H9 (cell line): ENCODE data around the gene CA7. TPM values are rescaled to one million over a fixed set of nuclear protein-coding genes. Genes with fewer than 3 reads are reported as not detected.

Experiments
- DNase-seq: peaks from one replicate; pipeline ENCODE4 v3.0.0-alpha.2; 2017
- H2AFZ ChIP-seq: one replicate; pipeline ENCODE4 v1.6.1; 2013; ENCODE audit warnings: mild to moderate bottlenecking, low read length, control low read depth, moderate library complexity
- H2AK5ac ChIP-seq: 2 replicates; pipeline ENCODE4 v1.6.1; 2013; ENCODE audit warnings: low read length, control low read depth, mixed read lengths; ENCODE audit not compliant: insufficient read length
- H2BK120ac ChIP-seq: one replicate; pipeline ENCODE4 v1.6.1; 2013; ENCODE audit warnings: low read depth, mild to moderate bottlenecking, low read length, control low read depth, inconsistent platforms; ENCODE audit not compliant: poor library complexity, severe bottlenecking
- H2BK12ac ChIP-seq: 2 replicates; pipeline ENCODE4 v1.6.1; 2013; ENCODE audit warnings: low read length, control low read depth, mixed read lengths, low read depth; ENCODE audit not compliant: insufficient read length
- H2BK15ac ChIP-seq: 2 replicates; pipeline ENCODE4 v1.6.1; 2013; ENCODE audit warnings: low read depth, low read length, control low read depth
- H2BK20ac ChIP-seq: one replicate; pipeline ENCODE4 v1.6.1; 2013; ENCODE audit warnings: low read depth, mild to moderate bottlenecking, low read length, control low read depth, inconsistent platforms; ENCODE audit not compliant: poor library complexity, severe bottlenecking
- H2BK5ac ChIP-seq: 2 replicates; pipeline ENCODE4 v1.6.1; 2013; ENCODE audit warnings: low read length, control low read depth, mixed read lengths; ENCODE audit not compliant: insufficient read length
- H3K14ac ChIP-seq: 2 replicates; pipeline ENCODE4 v1.6.1; 2013; ENCODE audit warnings: low read length, control low read depth; ENCODE audit not compliant: insufficient read depth
- H3K18ac ChIP-seq: 2 replicates; pipeline ENCODE4 v1.6.1; 2013; ENCODE audit warnings: low read depth, mild to moderate bottlenecking, mixed read lengths, low read length, control low read depth; ENCODE audit not compliant: insufficient read length
- H3K23ac ChIP-seq: 2 replicates; pipeline ENCODE4 v1.6.1; 2013; ENCODE audit warnings: low read length, control low read depth, mixed read lengths, low read depth; ENCODE audit not compliant: insufficient read length
- H3K23me2 ChIP-seq: 2 replicates; pipeline ENCODE4 v1.6.1; 2013; ENCODE audit warnings: low read depth, mild to moderate bottlenecking, mixed read lengths, low read length, control low read depth; ENCODE audit not compliant: insufficient read length, poor library complexity, severe bottlenecking
- H3K27ac ChIP-seq: 2 replicates; pipeline ENCODE4 v1.5.1; 2013; ENCODE audit warnings: low read length, control low read depth, mixed read lengths, low read depth; ENCODE audit not compliant: insufficient read length
- H3K27me3 ChIP-seq: 2 replicates; pipeline ENCODE4 v1.6.1; 2013; ENCODE audit warnings: low read length, control low read depth, inconsistent platforms; ENCODE audit not compliant: insufficient read depth
- H3K4ac ChIP-seq: 2 replicates; pipeline ENCODE4 v1.6.1; 2013; ENCODE audit warnings: low read depth, mild to moderate bottlenecking, control low read depth, inconsistent platforms, low read length, moderate library complexity
- H3K4me1 ChIP-seq: 2 replicates; pipeline ENCODE4 v1.6.1; 2013; ENCODE audit warnings: low read length, control low read depth, inconsistent platforms; ENCODE audit not compliant: insufficient read depth
- H3K4me2 ChIP-seq: 2 replicates; pipeline ENCODE4 v1.6.1; 2013; ENCODE audit warnings: low read length, control low read depth, mixed read lengths; ENCODE audit not compliant: insufficient read length, insufficient read depth
- H3K56ac ChIP-seq: 2 replicates; pipeline ENCODE4 v1.6.1; 2013; ENCODE audit warnings: low read depth, mild to moderate bottlenecking, mixed read lengths, low read length, control low read depth; ENCODE audit not compliant: insufficient read length
- H3K79me1 ChIP-seq: 2 replicates; pipeline ENCODE4 v1.6.1; 2013; ENCODE audit warnings: low read depth, mild to moderate bottlenecking, moderate library complexity, low read length, control low read depth, inconsistent platforms; ENCODE audit not compliant: insufficient read depth, poor library complexity, severe bottlenecking
- H3K79me2 ChIP-seq: 2 replicates; pipeline ENCODE4 v1.6.1; 2013; ENCODE audit warnings: low read length, control low read depth, inconsistent platforms; ENCODE audit not compliant: insufficient read depth
- H3K9ac ChIP-seq: 2 replicates; pipeline ENCODE4 v1.6.1; 2013; ENCODE audit warnings: low read length, control low read depth, mixed read lengths; ENCODE audit not compliant: insufficient read length; ENCODE audit errors: extremely low read depth
- H3K9me3 ChIP-seq: one replicate; pipeline ENCODE4 v1.6.1; 2013; ENCODE audit warnings: low read depth, low read length, inconsistent platforms; ENCODE audit not compliant: control insufficient read depth
- H3T11ph ChIP-seq: one replicate; pipeline ENCODE4 v1.6.1; 2013; ENCODE audit warnings: mild to moderate bottlenecking, low read length, control low read depth, inconsistent platforms
- H4K20me1 ChIP-seq: one replicate; pipeline ENCODE4 v1.6.1; 2013; ENCODE audit not compliant: control insufficient read depth, insufficient read length, insufficient read depth
- H4K5ac ChIP-seq: 2 replicates; pipeline ENCODE4 v1.6.1; 2013; ENCODE audit warnings: low read depth, mild to moderate bottlenecking, mixed read lengths, low read length, control low read depth; ENCODE audit not compliant: insufficient read length
- H4K8ac ChIP-seq: replicated peaks from 2 replicates; pipeline ENCODE4 v1.6.1; 2013; ENCODE audit warnings: low read length, control low read depth, mixed read lengths, low read depth; ENCODE audit not compliant: insufficient read length
- H4K91ac ChIP-seq: 2 replicates; pipeline ENCODE4 v1.6.1; 2013; ENCODE audit warnings: low read depth, mild to moderate bottlenecking, moderate library complexity, mixed read lengths, low read length, control low read depth; ENCODE audit not compliant: insufficient read length
- H3K27ac Mint-ChIP-seq, 3 experiments: 2 replicates in 2 of 3; 3 replicates in 1 of 3; pipeline ENCODE4 v1.8.0; 2020 to 2021; ENCODE audit warnings: mixed read lengths in 3 of 3, mild to moderate bottlenecking in 1 of 3, moderate library complexity in 1 of 3
- H3K27me3 Mint-ChIP-seq: 2 replicates; pipeline ENCODE4 v1.8.0; 2021; ENCODE audit warnings: low read depth, mild to moderate bottlenecking, moderate library complexity, mixed read lengths
- H3K36me3 Mint-ChIP-seq, 3 experiments: 2 replicates in 2 of 3; 3 replicates in 1 of 3; pipeline ENCODE4 v1.8.0; 2020 to 2021; ENCODE audit warnings: low read depth in 3 of 3, mixed read lengths in 3 of 3; ENCODE audit not compliant: insufficient read depth in 1 of 3
- H3K4me1 Mint-ChIP-seq, 2 experiments: 2 replicates each; pipeline ENCODE4 v1.8.0; 2020; ENCODE audit warnings: mixed read lengths in 2 of 2
- H3K4me3 Mint-ChIP-seq, 2 experiments: 2 replicates in 1 of 2; 3 replicates in 1 of 2; pipeline ENCODE4 v1.8.0; 2020 to 2021; ENCODE audit warnings: mild to moderate bottlenecking in 2 of 2, mixed read lengths in 2 of 2, moderate library complexity in 1 of 2
- H3K9me3 Mint-ChIP-seq, 2 experiments: 2 replicates in 1 of 2; 3 replicates in 1 of 2; pipeline ENCODE4 v1.8.0; 2020; ENCODE audit warnings: mild to moderate bottlenecking in 2 of 2, mixed read lengths in 2 of 2, moderate library complexity in 1 of 2
- WGBS: extraction: QIAGEN DNeasy Blood & Tissue Kit; methylation state at CpG from one replicate; pipeline ENCODE4 v1.1.7; 2013; ENCODE audit warnings: missing lambda C conversion rate, low lambda C conversion rate, mixed read lengths; ENCODE audit not compliant: insufficient read length; ENCODE audit errors: extremely low coverage; 5-methylcytosine and 5-hydroxymethylcytosine counted together
- total RNA-seq: library from RNA; stranded (reverse); gene quantifications from 2 replicates; pipeline ENCODE4 v1.2.1, GENCODE V29; 2021
- TF ChIP-seq, protein P1 (sequence below): fragments of 200-600 bp; sonication (generic); conservative IDR thresholded peaks from 3 replicates; pipeline ENCODE4 v1.8.0; 2021; ENCODE audit warnings: antibody characterized with exemption, mild to moderate bottlenecking

The CA7 gene
- total RNA-seq, 1 experiment from 2014 or later = 0.81 TPM

DNA sequence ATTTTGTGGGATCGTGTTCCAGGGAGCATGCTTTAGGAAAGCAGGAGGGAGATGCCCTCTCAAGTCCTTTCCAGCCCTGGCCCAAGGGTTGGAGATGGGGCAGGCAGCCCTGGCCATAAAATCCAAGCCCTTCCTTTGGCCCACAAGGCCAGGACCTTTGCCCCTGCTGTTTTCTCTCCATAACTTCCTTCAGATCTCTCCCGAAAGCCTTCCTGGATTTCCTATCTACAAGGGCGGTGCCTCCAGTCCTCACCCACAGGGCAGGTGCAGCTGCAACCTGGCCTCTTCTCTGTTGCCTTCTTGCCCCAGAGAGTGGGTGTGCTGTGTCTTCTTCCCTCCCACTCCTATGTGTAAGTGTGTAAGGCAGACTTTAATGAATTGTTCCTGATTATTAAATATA, 27.6 kb downstream of the CA7 start:
- Mint-ChIP-seq H3K4me3 (no peak overlapping the region), H3K27ac (no peak overlapping the region), H3K27me3 (peaks cover 2% of the 10 kb centered on the region; the same call in 1 of the 2 replicates), H3K4me1 (peaks cover 13 to 18% of the 10 kb centered on the region in 2 experiments), H3K9me3 (no peaks in the 10 kb centered on the region; a peak in 1 of 5 replicates), H3K36me3 (no peaks in the 10 kb centered on the region)
- Histone ChIP-seq H3K79me2 (no peaks in the 10 kb centered on the region), H3K79me1 (no peaks in the 10 kb centered on the region), H3T11ph (no peak overlapping the region), H2BK15ac (no peak overlapping the region), H3K23ac (no peak overlapping the region), H3K27ac (no peak overlapping the region), H3K23me2 (no peaks in the 10 kb centered on the region), H2BK12ac (no peak overlapping the region), H4K8ac (no peak overlapping the region), H2AFZ (no peak overlapping the region), H3K4me2 (no peak overlapping the region), H3K56ac (no peak overlapping the region), H2BK5ac (no peak overlapping the region), H3K27me3 (no peaks in the 10 kb centered on the region), H3K4ac (no peak overlapping the region), H3K14ac (no peak overlapping the region), H4K91ac (no peak overlapping the region), H3K4me1 (no peaks in the 10 kb centered on the region; the same call in 1 of the 2 replicates), H3K9ac (no peak overlapping the region), H2BK120ac (no peak overlapping the region), H2AK5ac (no peak overlapping the region), H4K20me1 (no peaks in the 10 kb centered on the region), H3K9me3 (no peaks in the 10 kb centered on the region), H2BK20ac (no peak overlapping the region), H3K18ac (no peak overlapping the region), H4K5ac (no peak overlapping the region)
- WGBS = no CpG with 5 or more reads among the region's 3 CpGs
- TF ChIP-seq, protein P1, sequence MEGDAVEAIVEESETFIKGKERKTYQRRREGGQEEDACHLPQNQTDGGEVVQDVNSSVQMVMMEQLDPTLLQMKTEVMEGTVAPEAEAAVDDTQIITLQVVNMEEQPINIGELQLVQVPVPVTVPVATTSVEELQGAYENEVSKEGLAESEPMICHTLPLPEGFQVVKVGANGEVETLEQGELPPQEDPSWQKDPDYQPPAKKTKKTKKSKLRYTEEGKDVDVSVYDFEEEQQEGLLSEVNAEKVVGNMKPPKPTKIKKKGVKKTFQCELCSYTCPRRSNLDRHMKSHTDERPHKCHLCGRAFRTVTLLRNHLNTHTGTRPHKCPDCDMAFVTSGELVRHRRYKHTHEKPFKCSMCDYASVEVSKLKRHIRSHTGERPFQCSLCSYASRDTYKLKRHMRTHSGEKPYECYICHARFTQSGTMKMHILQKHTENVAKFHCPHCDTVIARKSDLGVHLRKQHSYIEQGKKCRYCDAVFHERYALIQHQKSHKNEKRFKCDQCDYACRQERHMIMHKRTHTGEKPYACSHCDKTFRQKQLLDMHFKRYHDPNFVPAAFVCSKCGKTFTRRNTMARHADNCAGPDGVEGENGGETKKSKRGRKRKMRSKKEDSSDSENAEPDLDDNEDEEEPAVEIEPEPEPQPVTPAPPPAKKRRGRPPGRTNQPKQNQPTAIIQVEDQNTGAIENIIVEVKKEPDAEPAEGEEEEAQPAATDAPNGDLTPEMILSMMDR = no peak
- DNase-seq = no peak
